IMR-90 (cell line): Measurements from ENCODE around the gene PLEKHG5. TPM values are rescaled to one million over a fixed set of nuclear protein-coding genes. Genes with fewer than 3 reads are reported as not detected.

Source experiments
- ATAC-seq: fragments of 200-7000 bp; cut with Tn5 transposase; 2 replicates; pipeline ENCODE4 v1.9.1; 2020; ENCODE audit warnings: low read depth, mild to moderate bottlenecking, moderate library complexity
- BruUV-seq: library from RNA; stranded (reverse); fragments of 400-500 nt; replicated peaks from 2 replicates; lab custom pipeline; 2021; lab: Mats Ljungman, UMichigan
- CTCF ChIA-PET: fragments of 300-600 bp; formaldehyde crosslinking; extraction: SDS; loops from one replicate; lab custom pipeline; 2021; ENCODE audit warnings: antibody characterized with exemption; lab: Yijun Ruan, JAX
- POLR2A ChIA-PET: fragments of 300-600 bp; sonication (Branson Sonifier 250); formaldehyde crosslinking; loops from one replicate; lab custom pipeline; 2022; ENCODE audit warnings: antibody characterized with exemption; ENCODE audit not compliant: unreplicated experiment; lab: Charles Lee
- DNase-seq: peaks from one replicate; pipeline ENCODE4 v3.0.0; 2013
- H2AFZ ChIP-seq: replicated peaks from 2 replicates; pipeline ENCODE3; 2013; ENCODE audit warnings: low read length, mild to moderate bottlenecking; ENCODE audit not compliant: poor library complexity
- H2AK5ac ChIP-seq: 2 replicates; pipeline ENCODE4 v1.6.1; 2013; ENCODE audit warnings: low read depth, low read length, inconsistent platforms
- H2AK9ac ChIP-seq: replicated peaks from 2 replicates; pipeline ENCODE3; 2013; ENCODE audit warnings: mild to moderate bottlenecking, low read depth, low read length, moderate library complexity; ENCODE audit not compliant: poor library complexity
- H2BK120ac ChIP-seq: 2 replicates; pipeline ENCODE4 v1.6.1; 2013; ENCODE audit warnings: low read depth, low read length, inconsistent platforms
- H2BK15ac ChIP-seq: 3 replicates; pipeline ENCODE4 v1.6.1; 2013; ENCODE audit warnings: low read depth, low read length, inconsistent platforms
- H2BK20ac ChIP-seq: 2 replicates; pipeline ENCODE4 v1.6.1; 2013; ENCODE audit warnings: low read depth, mild to moderate bottlenecking, inconsistent platforms, low read length, moderate library complexity
- H2BK5ac ChIP-seq: 2 replicates; pipeline ENCODE4 v1.6.1; 2013; ENCODE audit warnings: mild to moderate bottlenecking, low read depth, low read length, inconsistent platforms; ENCODE audit not compliant: poor library complexity, severe bottlenecking
- H3K14ac ChIP-seq: replicated peaks from 2 replicates; pipeline ENCODE4 v1.6.1; 2013; ENCODE audit warnings: low read depth, low read length, inconsistent platforms
- H3K18ac ChIP-seq: 2 replicates; pipeline ENCODE4 v1.6.1; 2013; ENCODE audit warnings: low read depth, low read length, control low read depth
- H3K23ac ChIP-seq: 2 replicates; pipeline ENCODE4 v1.6.1; 2013; ENCODE audit warnings: low read depth, low read length, inconsistent platforms
- H3K27ac ChIP-seq: 2 replicates; pipeline ENCODE4 v1.5.1; 2013; ENCODE audit warnings: mild to moderate bottlenecking, control low read depth, low read length; ENCODE audit not compliant: insufficient read depth
- H3K27me3 ChIP-seq: 2 replicates; pipeline ENCODE4 v1.6.1; 2013; ENCODE audit warnings: low read length; ENCODE audit not compliant: control insufficient read depth, insufficient read depth
- H3K36me3 ChIP-seq: 2 replicates; pipeline ENCODE4 v1.6.1; 2013; ENCODE audit warnings: low read length, mixed read lengths; ENCODE audit not compliant: control insufficient read depth, insufficient read depth
- H3K4ac ChIP-seq: 2 replicates; pipeline ENCODE4 v1.6.1; 2013; ENCODE audit warnings: low read depth, low read length, inconsistent platforms
- H3K4me1 ChIP-seq: 2 replicates; pipeline ENCODE4 v1.6.1; 2013; ENCODE audit warnings: low read length, mixed read lengths; ENCODE audit not compliant: control insufficient read depth, insufficient read depth
- H3K4me2 ChIP-seq: 2 replicates; pipeline ENCODE4 v1.6.1; 2013; ENCODE audit warnings: low read depth, mild to moderate bottlenecking, control low read depth, low read length, moderate library complexity
- H3K4me3 ChIP-seq: 2 replicates; pipeline ENCODE4 v1.5.1; 2013; ENCODE audit warnings: low read depth, mild to moderate bottlenecking, control low read depth, low read length, moderate library complexity; ENCODE audit not compliant: insufficient read depth
- H3K56ac ChIP-seq: 2 replicates; pipeline ENCODE4 v1.6.1; 2013; ENCODE audit warnings: low read length, inconsistent platforms; ENCODE audit not compliant: insufficient read depth; ENCODE audit errors: extremely low read depth
- H3K79me1 ChIP-seq, 2 experiments: 2 replicates each; pipeline ENCODE4 v1.6.1; 2013; ENCODE audit warnings: low read length in 2 of 2, inconsistent platforms in 1 of 2, low read depth in 1 of 2
- H3K9ac ChIP-seq: 2 replicates; pipeline ENCODE4 v1.6.1; 2013; ENCODE audit warnings: low read depth, low read length, control low read depth
- H3K9me1 ChIP-seq: 2 replicates; pipeline ENCODE4 v1.6.1; 2013; ENCODE audit warnings: low read length, inconsistent platforms; ENCODE audit not compliant: insufficient read depth
- H3K9me3 ChIP-seq: 2 replicates; pipeline ENCODE4 v1.6.1; 2013; ENCODE audit warnings: low read length; ENCODE audit not compliant: control insufficient read depth, insufficient read depth
- H4K20me1 ChIP-seq: 2 replicates; pipeline ENCODE4 v1.6.1; 2013; ENCODE audit warnings: low read length, inconsistent platforms; ENCODE audit not compliant: insufficient read depth
- H4K5ac ChIP-seq: 2 replicates; pipeline ENCODE4 v1.6.1; 2013; ENCODE audit warnings: mild to moderate bottlenecking, low read depth, low read length, control low read depth
- H4K8ac ChIP-seq, 2 experiments: 2 replicates each; pipeline ENCODE4 v1.6.1; 2013; ENCODE audit warnings: low read depth in 2 of 2, low read length in 2 of 2, control low read depth in 1 of 2, inconsistent platforms in 1 of 2
- H4K91ac ChIP-seq: 2 replicates; pipeline ENCODE4 v1.6.1; 2013; ENCODE audit warnings: low read depth, low read length, inconsistent platforms; ENCODE audit not compliant: insufficient read depth
- FOS ChIP-seq: fragments of 150-350 bp; IDR thresholded peaks from 2 replicates; pipeline ENCODE4 v1.6.1; 2016; ENCODE audit warnings: low read depth, low read length
- MAFK ChIP-seq: IDR thresholded peaks from 2 replicates; pipeline ENCODE4 v1.6.1; 2012; ENCODE audit warnings: low read depth, low read length, improper control_type of control experiment
- POLR2A ChIP-seq: IDR thresholded peaks from 2 replicates; pipeline ENCODE4 v1.6.1; 2012; ENCODE audit warnings: mild to moderate bottlenecking, low read depth, low read length
- WGBS, 2 experiments: methylation state at CpG; one replicate each; pipeline versions ENCODE4 v1.1.5 to v1.1.7; 2013; ENCODE audit warnings: missing lambda C conversion rate in 2 of 2; ENCODE audit not compliant: insufficient read length in 1 of 2; ENCODE audit errors: extremely low coverage in 2 of 2; 5-methylcytosine and 5-hydroxymethylcytosine counted together
- dilution Hi-C: fragments of 300-500 bp; cut with HindIII; formaldehyde crosslinking; loops from one replicate; pipeline ENCODE4 v1.14.3; 2018; ENCODE audit warnings: low sequenced_read_pairs; ENCODE audit not compliant: unreplicated experiment
- in situ Hi-C: fragments of 300-500 bp; cut with MboI; formaldehyde crosslinking; loops from 3 replicates; pipeline ENCODE4 v1.14.3; 2019; ENCODE audit warnings: low sequenced_read_pairs, inconsistent platforms, mixed read lengths
- intact Hi-C: fragments of 100-400 bp; cut with micrococcal nuclease; formaldehyde crosslinking; loops from 2 replicates; pipeline ENCODE4 v1.10.0; 2022
- polyA plus RNA-seq, 3 experiments: library from polyadenylated mRNA; depleted of rRNA; stranded (reverse); fragments of >200 nt; gene quantifications; 2 replicates each; pipeline ENCODE4 v1.2.3, GENCODE V29; 2012; ENCODE audit warnings: low replicate concordance in 1 of 3
- total RNA-seq: library from RNA; depleted of rRNA; stranded (reverse); fragments of >200 nt; gene quantifications from 2 replicates; pipeline ENCODE4 v1.2.3, GENCODE V29; 2012
- TF ChIP-seq, protein P1 (sequence below): fragments of 150-350 bp; IDR thresholded peaks from 2 replicates; pipeline ENCODE4 v1.6.1; 2017; ENCODE audit warnings: mild to moderate bottlenecking, antibody characterized with exemption, low read length, low read depth
- TF ChIP-seq, protein P2 (sequence below): conservative IDR thresholded peaks from 2 replicates; pipeline ENCODE4 v1.5.1; 2012; ENCODE audit warnings: mild to moderate bottlenecking, low read depth, low read length, improper control_type of control experiment

PLEKHG5 gene
- total and polyA plus RNA-seq, 2 of the 4 experiments (the other 2 are of a cell fraction) = 4.8 to 11.6 TPM

DNA sequence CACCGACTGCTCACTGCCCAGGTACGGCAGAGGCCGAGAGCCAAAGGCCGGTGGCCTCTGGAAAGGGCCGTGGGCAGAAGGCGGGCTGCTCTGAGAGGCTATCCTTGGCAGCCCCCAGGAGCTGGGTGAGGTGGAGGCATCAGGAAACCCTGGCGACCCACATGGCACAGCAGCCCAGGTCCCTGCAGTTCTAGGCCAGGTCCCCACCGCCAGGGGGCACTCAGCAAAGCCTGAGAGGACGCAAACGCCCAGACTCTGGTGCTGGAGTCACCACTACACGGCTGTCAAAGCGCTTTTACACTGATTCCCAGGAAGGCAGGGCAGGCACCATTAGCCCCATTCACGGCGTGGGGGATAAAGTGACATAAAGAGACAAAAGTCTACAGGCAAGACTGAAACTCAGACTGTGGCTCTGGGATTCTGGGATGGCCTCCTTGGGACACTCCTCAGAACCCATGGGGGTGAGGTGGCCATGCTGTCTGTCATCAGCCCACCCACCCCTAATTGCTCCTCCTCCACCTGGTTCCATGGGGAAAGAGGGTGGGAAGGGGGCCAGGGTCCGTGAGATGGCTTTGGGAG, 4.9 kb downstream of the PLEKHG5 start (continued):
- TF ChIP-seq MAFK = no peak

DNA sequence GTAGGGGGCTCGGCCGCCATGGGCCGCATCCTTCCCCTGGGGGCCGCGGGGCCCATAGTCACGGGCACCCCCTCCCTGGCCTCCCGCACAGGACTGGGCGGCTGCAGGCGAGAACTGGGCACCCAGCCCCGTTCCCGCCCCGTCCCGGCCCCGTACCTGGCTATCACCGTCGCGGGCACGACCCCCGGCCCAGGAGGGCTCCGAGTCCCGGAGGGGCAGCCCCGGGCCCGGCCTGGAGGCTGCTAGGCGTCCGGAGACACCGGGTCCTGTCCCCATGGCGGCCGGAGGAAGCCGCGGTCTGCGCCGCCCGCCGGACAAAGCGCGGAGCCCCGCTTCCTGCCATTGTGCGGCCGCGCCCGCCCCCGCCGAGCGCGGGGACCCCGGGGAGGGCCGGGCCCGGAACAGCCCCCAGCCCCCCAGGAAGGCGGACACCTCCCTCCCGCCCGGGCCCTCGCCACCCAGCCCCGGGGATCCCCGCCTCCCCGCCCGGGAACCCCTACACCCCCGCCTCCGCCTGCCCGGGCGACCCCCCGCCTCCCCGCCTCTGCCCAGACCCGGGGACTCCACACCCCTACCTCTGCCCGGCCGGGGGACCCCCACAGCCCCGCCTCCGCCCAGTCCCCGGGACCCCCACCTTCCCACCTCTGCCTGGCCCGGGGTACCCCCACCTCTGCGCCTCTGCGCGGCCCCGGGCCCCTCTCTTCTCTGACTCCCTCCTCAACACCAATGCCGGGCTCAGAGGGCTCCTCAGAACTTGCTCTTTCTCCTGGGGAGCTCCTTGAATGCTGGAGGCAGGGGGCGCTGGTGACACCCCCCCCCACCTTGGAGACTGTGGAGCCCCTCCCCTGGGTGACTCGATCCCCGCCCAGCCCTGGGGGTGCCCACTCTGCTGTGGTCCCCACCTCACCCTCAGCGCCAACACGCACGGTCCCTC, 6.0 kb downstream of the PLEKHG5 start:
- peak overlapping the region; percentile 57 for H3K4me3 ChIP-seq

More for the DNA sequence above, 6.0 kb downstream of the PLEKHG5 start:
- Histone ChIP-seq H2BK5ac (no peak overlapping the region), H3K36me3 (no peaks in the 10 kb centered on the region), H3K4me1 (0 out of 2 replicates have a peak, but pooled peaks cover 2% of the 10 kb centered on the region), H3K56ac (no peak overlapping the region), H2BK20ac (no peak overlapping the region), H3K9me3 (no peaks in the 10 kb centered on the region), H3K4me2 (peak overlapping the region; percentile 71; the same call in 1 of the 2 replicates), H3K14ac (no peak overlapping the region; the same call in 1 of the 2 replicates), H4K20me1 (peaks cover 6% of the 10 kb centered on the region; the same call in 1 of the 2 replicates), H3K27me3 (no peaks in the 10 kb centered on the region), H3K9ac (peak overlapping the region; percentile 52; the same call in 1 of the 2 replicates), H4K8ac (peak overlapping the region in 1 of 2 experiments; percentile 48; a peak in 1 of 4 replicates), H3K9me1 (no peaks in the 10 kb centered on the region), H2BK120ac (no peak overlapping the region), H2AK9ac (peak overlapping the region; percentile 91), H3K27ac (no peak overlapping the region; the same call in 1 of the 2 replicates), H3K23ac (no peak overlapping the region), H3K79me1 (peaks cover 3 to 16% of the 10 kb centered on the region in 2 experiments; a peak in 2 of 4 replicates), H2BK15ac (no peak overlapping the region), H3K18ac (no peak overlapping the region), H3K4ac (no peak overlapping the region; the same call in 1 of the 2 replicates), H2AFZ (peak overlapping the region; percentile 89), H4K91ac (no peak overlapping the region; the same call in 1 of the 2 replicates), H4K5ac (no peak overlapping the region; the same call in 1 of the 2 replicates), H2AK5ac (peak overlapping the region; percentile 26; the same call in 1 of the 2 replicates)
- in situ Hi-C loops (no loop called here), intact Hi-C loops (loop anchor here (1.0 to 5.0 kb wide), 4 partner anchors 38 to 732 kb away; partner anchors contain the start of gene NOL9), dilution Hi-C loops (no loop called here)
- ChIA-PET POLR2A (no interaction called here), CTCF (interaction anchor here (0.6 to 1.4 kb wide), 3 partner anchors 109 to 239 kb away, joined by 3 to 5 read pairs (median 3); no protein-coding TSS in a partner anchor)
- DNase-seq = no peak
- WGBS, 2 experiments = 1% methylated on average over 34 of the region's 80 CpGs; no CpG with 5 or more reads in 1 of the 2 experiments
- BruUV-seq = no TSS peak
- ATAC-seq = peak; percentile 14
- TF ChIP-seq, protein P1, sequence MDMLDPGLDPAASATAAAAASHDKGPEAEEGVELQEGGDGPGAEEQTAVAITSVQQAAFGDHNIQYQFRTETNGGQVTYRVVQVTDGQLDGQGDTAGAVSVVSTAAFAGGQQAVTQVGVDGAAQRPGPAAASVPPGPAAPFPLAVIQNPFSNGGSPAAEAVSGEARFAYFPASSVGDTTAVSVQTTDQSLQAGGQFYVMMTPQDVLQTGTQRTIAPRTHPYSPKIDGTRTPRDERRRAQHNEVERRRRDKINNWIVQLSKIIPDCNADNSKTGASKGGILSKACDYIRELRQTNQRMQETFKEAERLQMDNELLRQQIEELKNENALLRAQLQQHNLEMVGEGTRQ = no peak
- TF ChIP-seq POLR2A = no peak
- TF ChIP-seq, protein P2, sequence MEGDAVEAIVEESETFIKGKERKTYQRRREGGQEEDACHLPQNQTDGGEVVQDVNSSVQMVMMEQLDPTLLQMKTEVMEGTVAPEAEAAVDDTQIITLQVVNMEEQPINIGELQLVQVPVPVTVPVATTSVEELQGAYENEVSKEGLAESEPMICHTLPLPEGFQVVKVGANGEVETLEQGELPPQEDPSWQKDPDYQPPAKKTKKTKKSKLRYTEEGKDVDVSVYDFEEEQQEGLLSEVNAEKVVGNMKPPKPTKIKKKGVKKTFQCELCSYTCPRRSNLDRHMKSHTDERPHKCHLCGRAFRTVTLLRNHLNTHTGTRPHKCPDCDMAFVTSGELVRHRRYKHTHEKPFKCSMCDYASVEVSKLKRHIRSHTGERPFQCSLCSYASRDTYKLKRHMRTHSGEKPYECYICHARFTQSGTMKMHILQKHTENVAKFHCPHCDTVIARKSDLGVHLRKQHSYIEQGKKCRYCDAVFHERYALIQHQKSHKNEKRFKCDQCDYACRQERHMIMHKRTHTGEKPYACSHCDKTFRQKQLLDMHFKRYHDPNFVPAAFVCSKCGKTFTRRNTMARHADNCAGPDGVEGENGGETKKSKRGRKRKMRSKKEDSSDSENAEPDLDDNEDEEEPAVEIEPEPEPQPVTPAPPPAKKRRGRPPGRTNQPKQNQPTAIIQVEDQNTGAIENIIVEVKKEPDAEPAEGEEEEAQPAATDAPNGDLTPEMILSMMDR = 0 out of 2 replicates have a peak, but pooled peaks have one; percentile 8
- no peak for TF ChIP-seq FOS
- no peak for TF ChIP-seq MAFK
